Neural crest cell (in vitro differentiated cells): ENCODE results near the gene CLEC11A. TPM values are rescaled to one million over a fixed set of nuclear protein-coding genes. Genes with fewer than 3 reads are reported as not detected.
"Not testable (repeated sequence)": the region's sequence is repeated elsewhere in the genome, so short reads cannot be mapped to it uniquely, and the experiment has no call there.

ENCODE experiments used
- DNase-seq: peaks from one replicate; pipeline ENCODE4 v3.0.0; 2021; ENCODE audit warnings: low read depth, mixed read lengths, low spot score
- H3K27ac Mint-ChIP-seq: one replicate; pipeline ENCODE4 v1.8.0; 2021; ENCODE audit warnings: mild to moderate bottlenecking, mixed read lengths; ENCODE audit not compliant: unreplicated experiment
- H3K27me3 Mint-ChIP-seq: 2 replicates; pipeline ENCODE4 v1.8.0; 2021; ENCODE audit warnings: low read depth, mild to moderate bottlenecking, mixed read lengths
- H3K36me3 Mint-ChIP-seq: 2 replicates; pipeline ENCODE4 v1.8.0; 2021; ENCODE audit warnings: low read depth, mild to moderate bottlenecking, mixed read lengths
- H3K4me1 Mint-ChIP-seq: 2 replicates; pipeline ENCODE4 v1.8.0; 2021; ENCODE audit warnings: mixed read lengths
- H3K4me3 Mint-ChIP-seq: one replicate; pipeline ENCODE4 v1.8.0; 2021; ENCODE audit warnings: mild to moderate bottlenecking, mixed read lengths
- H3K9me3 Mint-ChIP-seq: 2 replicates; pipeline ENCODE4 v1.8.0; 2021; ENCODE audit warnings: mixed read lengths
- CTCF ChIP-seq: fragments of 200-600 bp; sonication (generic); conservative IDR thresholded peaks from 2 replicates; pipeline ENCODE4 v1.5.0; 2021; ENCODE audit warnings: antibody characterized with exemption, mild to moderate bottlenecking
- total RNA-seq: library from RNA; stranded (reverse); gene quantifications from 2 replicates; pipeline ENCODE4 v1.2.1, GENCODE V29; 2021

The CLEC11A gene
- total RNA-seq, 1 donor from 2014 or later, result 7.9 TPM

- no peak for TF ChIP-seq CTCF
- H3K9me3 Mint-ChIP-seq, result no peaks in the 10 kb centered on the region
- no peak for DNase-seq
- no peak overlapping the region for H3K27ac Mint-ChIP-seq
- H3K4me1 Mint-ChIP-seq, result no peaks in the 10 kb centered on the region
- no peaks in the 10 kb centered on the region for H3K36me3 Mint-ChIP-seq
- H3K27me3 Mint-ChIP-seq, result peaks cover 45% of the 10 kb centered on the region
- no peak overlapping the region for H3K4me3 Mint-ChIP-seq
Observed at GRCh38 chr19:50770888-50771287, 47.7 kb downstream of the CLEC11A start.

GRCh38 chr19:50772476-50772875 lies 49.3 kb downstream of the CLEC11A start:
- H3K4me1 Mint-ChIP-seq, result peaks cover under 1% of the 10 kb centered on the region
- H3K27ac Mint-ChIP-seq, result no peak overlapping the region
- DNase-seq, result no peak
- no peak overlapping the region for H3K4me3 Mint-ChIP-seq
- no peaks in the 10 kb centered on the region for H3K9me3 Mint-ChIP-seq
- H3K36me3 Mint-ChIP-seq, result no peaks in the 10 kb centered on the region
- H3K27me3 Mint-ChIP-seq, result peaks cover 52% of the 10 kb centered on the region
- TF ChIP-seq CTCF, result no peak

- H3K27me3 Mint-ChIP-seq, result peaks cover 55% of the 10 kb centered on the region
- not testable (repeated sequence) for H3K4me3 Mint-ChIP-seq, H3K9me3 Mint-ChIP-seq, H3K4me1 Mint-ChIP-seq, H3K27ac Mint-ChIP-seq, DNase-seq, H3K36me3 Mint-ChIP-seq
Observed at GRCh38 chr19:50772912-50773311, 49.7 kb downstream of the CLEC11A start.

GRCh38 chr19:50773454-50773853 lies 50.3 kb downstream of the CLEC11A start:
- H3K4me3 Mint-ChIP-seq, DNase-seq, H3K4me1 Mint-ChIP-seq, H3K36me3 Mint-ChIP-seq, H3K9me3 Mint-ChIP-seq, H3K27ac Mint-ChIP-seq: not testable (repeated sequence)
- H3K27me3 Mint-ChIP-seq, result peaks cover 61% of the 10 kb centered on the region

Other genes with a start within 250 kb of the CLEC11A start
- 125 and 129 TPM in 2 replicates for gene EMC10, start 246.9 kb upstream of the CLEC11A start, total RNA-seq
- gene GARIN5A, start 246.5 kb upstream of the CLEC11A start, total RNA-seq, result 1.1 and 1.3 TPM in 2 replicates
- 10.9 and 13.5 TPM in 2 replicates for gene JOSD2, start 212.2 kb upstream of the CLEC11A start, total RNA-seq
- 1.2 TPM in 1 of 2 replicates, not detected in the other for gene ASPDH, start 209.5 kb upstream of the CLEC11A start, total RNA-seq
- 42.5 and 50.2 TPM in 2 replicates for gene LRRC4B, start 154.9 kb upstream of the CLEC11A start, total RNA-seq
- 1.4 and 2.0 TPM in 2 replicates for gene SYT3, start 83.5 kb upstream of the CLEC11A start, total RNA-seq
- gene C19orf81, start 73.9 kb upstream of the CLEC11A start, total RNA-seq, result 7.9 and 9.2 TPM in 2 replicates
- gene SHANK1, start 3.6 kb upstream of the CLEC11A start, total RNA-seq, result 6.7 and 6.8 TPM in 2 replicates
- not detected in 2 replicates for gene GPR32, start 47.1 kb downstream of the CLEC11A start, total RNA-seq
- not detected in 2 replicates for gene ACP4, start 67.1 kb downstream of the CLEC11A start, total RNA-seq
- gene KLK1, start 100.4 kb downstream of the CLEC11A start, total RNA-seq, result 0.44 TPM in 1 of 2 replicates, not detected in the other
- not detected in 2 replicates for gene KLK15, start 110.2 kb downstream of the CLEC11A start, total RNA-seq
- gene KLK3, start 131.6 kb downstream of the CLEC11A start, total RNA-seq, result not detected in 2 replicates
- gene KLK2, start 150.1 kb downstream of the CLEC11A start, total RNA-seq, result not detected in 2 replicates
- not detected in 2 replicates for gene KLK4, start 188.0 kb downstream of the CLEC11A start, total RNA-seq
- not detected in 2 replicates for gene KLK5, start 229.7 kb downstream of the CLEC11A start, total RNA-seq
- 1.7 and 2.5 TPM in 2 replicates for gene KLK6, start 246.2 kb downstream of the CLEC11A start, total RNA-seq